Activated CD8-positive, alpha-beta memory T cell treated with anti-CD3 and anti-CD28 coated beads for 1 hour (primary cell): ENCODE measurements around the gene SLC17A9.
"Not testable (repeated sequence)": the region's sequence is repeated elsewhere in the genome, so short reads cannot be mapped to it uniquely, and the experiment has no call there.

Source experiments
- DNase-seq, 2 donors: peaks; one replicate each; pipeline ENCODE4 v3.0.0-alpha.2; 2020; ENCODE audit warnings: low read depth in 1 of 2; ENCODE audit errors: extremely low read depth in 1 of 2

Gene SLC17A9

DNA sequence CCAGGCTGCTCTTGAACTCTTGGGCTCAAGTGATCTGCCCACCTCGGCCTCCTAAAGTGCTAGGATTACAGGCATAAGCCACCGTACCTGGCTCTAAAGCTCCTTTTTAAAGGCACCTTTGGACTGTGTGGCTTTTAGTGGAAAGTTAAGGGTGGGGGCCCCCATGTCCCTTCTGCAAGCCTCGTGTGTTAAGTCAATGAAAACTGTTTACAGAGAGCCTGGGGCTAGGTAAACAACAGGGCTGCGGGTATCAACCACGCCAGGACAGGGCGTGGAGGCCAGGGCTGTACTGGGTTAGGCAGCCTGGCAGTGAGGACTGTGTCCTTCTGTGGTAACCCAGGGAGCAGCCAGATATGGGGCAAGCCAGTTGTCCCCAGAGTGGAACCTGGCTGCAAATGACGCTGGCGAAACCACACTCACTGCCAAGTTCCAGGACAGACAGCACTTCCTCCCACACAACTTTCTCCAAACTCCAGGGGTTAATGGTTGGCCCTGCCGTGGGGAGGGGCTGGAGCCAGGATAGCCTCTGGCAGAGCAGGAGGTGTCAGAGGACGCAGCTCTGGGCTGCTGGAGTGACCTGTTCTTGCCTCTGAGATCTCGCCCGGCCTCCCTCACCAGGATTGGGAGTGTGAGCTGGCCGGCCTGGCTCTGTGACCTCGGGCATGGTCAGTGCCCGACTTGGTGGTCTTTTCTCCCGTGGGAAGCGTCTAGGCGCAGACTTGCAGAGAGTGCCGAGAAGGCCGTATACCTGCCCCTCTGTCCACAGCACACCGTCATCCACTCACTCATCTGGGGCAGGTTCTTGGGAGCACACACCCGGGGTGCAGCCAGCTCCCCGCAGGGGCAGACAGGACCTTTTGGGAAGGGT, 3.2 kb downstream of the SLC17A9 start:
- DNase-seq: no peak

DNA sequence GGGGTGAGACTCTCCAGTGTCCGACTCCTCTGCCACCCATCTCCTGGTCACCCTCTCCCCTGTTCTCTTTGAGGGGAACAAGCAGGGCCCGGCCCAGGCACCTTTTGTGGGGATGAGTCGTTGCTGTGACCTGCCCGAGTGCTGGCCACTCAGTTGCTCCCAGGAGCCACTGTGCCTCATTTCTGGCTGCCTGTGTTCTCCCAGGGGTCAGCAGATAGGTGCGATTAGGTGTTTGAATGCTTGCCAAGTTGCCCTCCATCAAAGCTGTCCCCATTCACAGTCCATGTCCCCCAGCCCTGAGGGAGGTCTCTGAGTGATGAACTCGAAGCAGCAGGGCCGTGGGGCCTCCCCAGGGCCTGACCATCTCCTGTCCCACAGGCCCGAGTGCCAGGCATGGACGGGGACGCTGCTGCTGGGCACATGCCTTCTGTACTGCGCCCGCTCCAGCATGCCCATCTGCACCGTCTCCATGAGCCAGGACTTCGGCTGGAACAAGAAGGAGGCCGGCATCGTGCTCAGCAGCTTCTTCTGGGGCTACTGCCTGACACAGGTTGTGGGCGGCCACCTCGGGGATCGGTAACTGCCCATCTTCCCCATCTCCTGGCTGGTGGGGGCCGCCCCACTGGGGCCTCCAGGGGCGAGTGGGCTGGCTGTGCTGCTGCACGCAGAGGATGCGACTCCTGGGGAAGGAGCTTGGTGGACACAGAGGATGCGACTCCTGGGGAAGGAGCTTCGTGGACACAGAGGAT, 4.1 kb downstream of the SLC17A9 start:
- no peak for DNase-seq

DNA sequence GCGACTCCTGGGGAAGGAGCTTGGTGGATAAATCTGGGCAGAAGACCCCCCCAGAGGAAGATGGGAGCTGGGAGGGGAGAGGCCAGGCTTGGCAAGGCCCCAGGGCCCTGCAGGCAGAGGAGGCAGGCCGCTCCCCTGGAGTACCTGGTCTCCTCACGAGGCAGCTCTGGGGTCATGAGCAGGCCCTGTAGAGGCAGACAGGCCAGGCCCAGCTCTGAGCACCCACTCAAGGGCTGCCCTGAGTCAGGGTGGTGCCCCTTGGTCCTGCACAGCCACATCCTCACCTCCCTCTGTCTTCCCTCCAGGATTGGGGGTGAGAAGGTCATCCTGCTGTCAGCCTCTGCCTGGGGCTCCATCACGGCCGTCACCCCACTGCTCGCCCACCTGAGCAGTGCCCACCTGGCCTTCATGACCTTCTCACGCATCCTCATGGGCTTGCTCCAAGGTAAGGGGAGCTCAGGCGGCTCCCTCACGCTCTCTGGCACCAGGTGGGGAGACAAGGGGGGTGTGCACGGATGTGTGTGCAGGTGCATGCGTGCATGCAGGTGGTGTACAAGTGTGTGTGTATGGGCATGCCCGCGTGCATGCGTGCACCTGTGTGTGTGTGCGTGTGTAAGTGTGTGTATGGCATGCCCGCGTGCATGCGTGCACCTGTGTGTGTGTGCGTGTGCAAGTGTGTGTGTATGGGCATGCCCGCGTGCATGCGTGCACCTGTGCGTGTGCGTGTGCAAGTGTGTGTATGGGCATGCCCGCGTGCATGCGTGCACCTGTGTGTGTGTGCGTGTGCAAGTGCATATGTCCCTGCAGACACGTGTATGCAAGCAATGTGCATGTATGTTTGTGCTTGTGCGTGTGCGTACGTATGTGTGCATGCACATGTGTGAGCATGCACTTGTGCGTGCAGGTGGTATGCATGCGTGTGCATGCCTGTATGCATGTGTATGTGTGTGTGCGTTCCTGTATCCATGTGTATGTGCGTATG, 4.9 kb downstream of the SLC17A9 start:
- DNase-seq: no peak

DNA sequence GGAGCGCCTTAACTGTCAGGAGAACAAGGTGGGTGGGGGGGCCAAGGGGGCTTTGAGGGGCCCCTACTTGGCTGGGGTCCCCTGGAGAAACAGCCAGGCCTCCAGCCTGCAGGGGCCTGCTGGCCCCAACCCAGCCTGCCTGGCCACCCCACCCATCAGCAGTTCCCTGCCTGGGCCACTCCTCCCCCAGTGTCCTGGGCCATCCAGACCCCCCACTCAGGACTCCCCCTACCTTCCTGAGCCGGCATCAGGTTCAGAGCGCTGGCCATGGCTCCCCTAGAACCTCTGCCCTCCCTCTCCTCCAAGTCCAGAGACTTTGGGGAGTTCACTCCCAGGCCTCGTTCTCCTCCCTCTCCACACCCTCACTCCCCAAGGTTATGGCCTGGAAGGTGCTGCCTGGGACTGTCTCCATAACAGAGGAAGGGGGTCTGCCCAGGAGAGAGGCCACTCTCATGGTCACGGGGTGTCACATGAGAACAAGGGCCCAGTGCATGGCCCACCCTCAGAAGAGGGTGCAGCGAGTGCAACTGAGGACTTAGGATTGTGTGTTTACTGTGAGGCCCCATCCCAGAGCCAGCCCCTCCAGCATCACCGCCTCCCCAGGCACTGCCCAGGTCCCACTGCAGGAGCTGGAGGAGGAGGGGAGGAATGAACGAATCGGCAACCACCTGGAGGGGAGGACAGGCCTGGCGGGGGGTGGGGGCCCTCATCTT, 6.0 kb downstream of the SLC17A9 start:
- DNase-seq: no peak

DNA sequence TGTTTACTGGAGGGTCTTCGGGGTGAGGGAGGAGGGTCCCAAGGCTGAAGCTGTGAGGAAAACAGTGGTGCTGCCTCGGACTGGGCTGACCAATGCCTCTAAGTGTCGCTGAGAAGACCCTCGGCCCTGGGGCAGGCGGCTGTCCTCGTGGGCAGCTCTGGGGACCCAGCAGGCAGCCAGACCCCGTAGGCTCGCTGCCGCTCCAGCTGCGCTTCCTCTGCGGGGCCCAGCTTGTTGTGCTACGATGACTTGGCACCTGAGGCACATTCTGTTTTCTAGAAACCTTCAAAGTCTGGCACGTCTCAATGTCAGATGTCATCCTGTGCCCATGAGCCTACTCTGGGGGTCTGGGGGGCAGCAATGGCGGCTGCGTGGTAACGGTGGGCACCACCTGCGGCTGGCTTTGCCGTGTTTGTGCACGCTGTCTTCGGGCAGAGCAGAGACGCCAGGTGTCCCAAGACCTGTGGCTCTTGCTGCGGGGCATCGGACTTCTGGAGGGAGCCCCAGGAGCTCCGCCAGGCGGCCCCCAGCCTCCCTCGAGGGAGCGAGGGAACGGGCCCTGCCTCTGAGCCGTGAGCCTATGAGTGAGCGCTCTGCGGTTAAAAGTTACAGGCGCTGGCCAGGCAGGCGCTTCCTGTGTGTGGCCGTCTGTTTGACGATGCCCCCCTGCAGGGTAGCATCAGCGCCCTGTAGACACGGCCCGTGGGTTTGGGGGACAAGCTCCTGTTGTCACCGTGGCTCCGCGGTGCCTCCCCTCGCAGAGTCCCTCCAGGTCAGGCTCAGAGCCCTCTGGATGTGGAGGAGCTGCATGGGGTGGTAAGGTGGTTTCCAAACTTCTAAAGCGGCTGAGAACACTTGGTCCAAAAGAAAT, 6.8 kb downstream of the SLC17A9 start:
- DNase-seq: no peak

DNA sequence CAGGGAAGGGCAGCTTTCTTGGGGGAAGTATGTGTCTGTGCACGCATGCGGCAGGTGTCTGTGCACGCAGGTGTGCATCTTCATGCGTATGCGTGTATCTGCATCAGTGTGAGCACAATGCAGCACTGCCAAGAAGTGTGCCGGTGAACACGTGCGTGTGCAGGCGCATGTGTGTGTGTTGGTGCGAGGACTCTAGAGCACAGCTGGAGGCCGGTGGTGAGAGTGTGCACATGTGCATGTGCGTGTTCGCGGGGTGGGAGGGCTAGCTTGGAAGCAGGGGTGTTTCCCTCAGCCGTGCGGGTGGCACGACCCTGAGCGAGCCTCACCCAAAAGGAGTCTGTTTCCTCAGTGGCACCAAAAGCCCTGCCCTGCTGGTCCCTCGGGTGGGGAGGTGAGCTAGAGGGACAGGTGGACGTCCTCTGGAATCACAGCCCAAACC, 7.5 kb downstream of the SLC17A9 start:
- DNase-seq: no peak

DNA sequence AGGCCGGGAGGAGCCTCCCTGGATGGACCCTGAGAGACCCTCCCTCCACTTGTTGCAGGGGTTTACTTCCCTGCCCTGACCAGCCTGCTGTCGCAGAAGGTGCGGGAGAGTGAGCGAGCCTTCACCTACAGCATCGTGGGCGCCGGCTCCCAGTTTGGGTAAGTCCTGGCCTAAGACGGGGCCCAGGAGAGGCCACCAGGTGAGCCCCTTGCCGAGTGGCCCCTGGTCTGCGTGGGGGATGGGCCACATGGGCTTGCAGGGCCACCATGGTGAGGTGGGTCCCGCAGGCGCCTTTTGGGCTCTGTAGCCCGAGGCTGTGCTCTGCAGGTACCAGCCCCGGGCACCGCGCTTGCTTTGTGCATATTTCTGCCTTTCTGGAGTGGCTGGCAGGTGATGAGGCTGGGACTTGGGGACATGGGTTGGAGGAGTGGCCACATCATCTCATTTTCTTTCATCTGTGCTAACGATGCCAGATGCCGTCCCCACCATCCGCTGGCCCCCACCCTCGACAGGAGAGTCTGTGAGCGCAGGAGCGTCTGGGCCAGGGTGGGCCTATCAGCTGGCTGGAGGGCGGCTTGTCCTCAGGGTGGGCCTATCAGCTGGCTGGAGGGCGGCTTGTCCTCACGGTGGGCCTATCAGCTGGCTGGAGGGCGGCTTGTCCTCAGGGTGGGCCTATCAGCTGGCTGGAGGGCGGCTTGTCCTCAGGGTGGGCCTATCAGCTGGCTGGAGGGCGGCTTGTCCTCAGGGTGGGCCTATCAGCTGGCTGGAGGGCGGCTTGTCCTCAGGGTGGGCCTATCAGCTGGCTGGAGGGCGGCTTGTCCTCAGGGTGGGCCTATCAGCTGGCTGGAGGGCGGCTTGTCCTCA, 8.2 kb downstream of the SLC17A9 start:
- not testable (repeated sequence) for DNase-seq

DNA sequence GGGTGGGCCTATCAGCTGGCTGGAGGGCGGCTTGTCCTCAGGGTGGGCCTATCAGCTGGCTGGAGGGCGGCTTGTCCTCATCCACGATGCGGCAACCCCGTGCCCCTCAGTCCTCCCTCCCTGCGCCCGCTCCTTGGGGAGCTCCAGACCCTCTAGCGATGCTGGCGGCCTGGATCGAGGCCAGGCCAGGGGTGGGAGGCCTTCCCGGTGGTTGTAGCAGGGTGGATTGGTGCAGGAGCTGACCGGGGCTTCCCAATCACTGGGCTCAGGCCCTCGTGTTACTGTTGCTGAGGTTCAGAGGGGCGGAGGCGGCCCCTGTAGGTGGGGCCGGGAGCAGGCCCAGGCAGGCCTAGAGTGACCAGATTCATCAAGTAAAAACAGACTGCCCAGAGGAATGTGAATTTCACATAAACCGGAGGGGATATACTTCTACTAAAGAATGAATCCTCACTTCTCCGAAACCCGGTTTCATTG, 8.8 kb downstream of the SLC17A9 start:
- DNase-seq: no peak

DNA sequence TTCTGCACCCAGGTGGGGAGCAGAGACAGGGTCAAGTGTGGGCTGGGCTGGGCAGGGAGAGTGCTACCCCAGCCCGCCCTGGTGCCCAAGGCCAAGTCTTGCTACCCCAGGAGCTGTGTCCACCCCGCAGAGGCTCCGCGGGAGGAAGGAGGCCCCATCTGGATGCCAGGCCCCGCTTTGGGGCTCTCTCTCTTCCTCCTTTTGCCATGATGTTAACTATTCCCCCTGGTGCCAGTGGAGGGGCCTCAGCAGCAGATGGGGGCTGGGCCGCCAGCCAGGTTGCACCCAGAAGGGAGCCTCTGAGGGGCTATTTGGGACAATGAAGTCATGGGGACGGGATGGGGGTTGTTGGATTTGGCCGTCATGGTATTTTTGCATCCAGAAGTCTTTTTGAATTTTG, 9.3 kb downstream of the SLC17A9 start:
- no peak for DNase-seq

DNA sequence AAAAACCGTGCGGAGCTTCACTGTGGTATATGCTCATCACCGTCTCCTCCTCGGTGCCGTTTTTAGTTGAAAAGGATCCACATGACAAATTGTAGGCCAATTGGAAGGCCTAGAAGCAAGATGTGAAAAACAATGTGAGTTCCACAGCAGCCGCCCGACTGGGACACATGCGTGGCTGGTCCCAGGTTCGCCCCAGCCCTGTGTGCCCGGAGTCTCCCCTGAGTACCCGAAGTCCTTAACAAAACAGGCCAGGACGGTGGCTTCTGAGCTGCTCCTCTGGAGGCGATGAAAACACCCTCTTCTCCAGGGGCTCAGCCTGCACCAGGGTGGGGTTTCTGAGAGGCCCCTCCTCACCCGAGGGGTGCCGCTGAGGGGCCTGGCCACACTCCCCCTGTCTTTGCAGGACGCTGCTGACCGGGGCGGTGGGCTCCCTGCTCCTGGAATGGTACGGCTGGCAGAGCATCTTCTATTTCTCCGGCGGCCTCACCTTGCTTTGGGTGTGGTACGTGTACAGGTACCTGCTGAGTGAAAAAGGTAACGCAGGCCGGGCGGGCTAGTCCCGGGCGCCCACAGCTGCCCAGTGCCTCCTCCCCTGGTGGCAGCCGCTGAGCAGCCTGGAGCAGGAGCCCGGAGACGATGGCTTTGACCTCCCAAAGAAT, 9.8 kb downstream of the SLC17A9 start:
- DNase-seq: no peak

DNA sequence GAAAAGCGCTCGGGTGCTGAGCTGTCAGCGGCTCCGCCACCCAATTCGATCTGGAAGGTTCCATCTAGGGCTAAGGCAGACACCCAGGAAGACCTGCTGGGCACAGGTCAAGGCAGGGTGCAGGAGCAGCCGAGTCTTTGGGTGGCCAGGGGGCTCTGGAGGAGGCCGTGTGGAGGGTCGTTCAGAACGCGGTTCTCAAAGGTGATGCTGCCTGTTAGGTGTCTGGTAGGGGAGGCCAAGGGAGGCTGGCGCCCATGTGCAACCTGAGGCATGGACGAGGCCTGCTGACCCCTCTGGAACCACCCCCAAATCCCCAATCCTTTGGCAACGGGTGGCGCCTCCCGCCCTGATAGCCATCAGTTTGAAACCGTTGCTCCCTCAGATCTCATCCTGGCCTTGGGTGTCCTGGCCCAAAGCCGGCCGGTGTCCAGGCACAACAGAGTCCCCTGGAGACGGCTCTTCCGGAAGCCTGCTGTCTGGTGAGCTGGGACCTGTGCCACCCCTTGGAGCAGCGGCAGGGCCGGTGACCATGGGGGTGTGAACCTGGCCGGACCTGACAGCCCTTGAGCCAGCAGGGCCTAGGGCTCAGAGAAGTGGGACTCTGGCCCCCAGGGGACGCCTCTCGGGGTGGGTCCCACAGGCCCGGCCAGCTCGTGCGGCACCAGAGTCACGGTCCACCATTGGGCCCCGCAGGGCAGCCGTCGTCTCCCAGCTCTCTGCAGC, 10.5 kb downstream of the SLC17A9 start:
- no peak for DNase-seq

DNA sequence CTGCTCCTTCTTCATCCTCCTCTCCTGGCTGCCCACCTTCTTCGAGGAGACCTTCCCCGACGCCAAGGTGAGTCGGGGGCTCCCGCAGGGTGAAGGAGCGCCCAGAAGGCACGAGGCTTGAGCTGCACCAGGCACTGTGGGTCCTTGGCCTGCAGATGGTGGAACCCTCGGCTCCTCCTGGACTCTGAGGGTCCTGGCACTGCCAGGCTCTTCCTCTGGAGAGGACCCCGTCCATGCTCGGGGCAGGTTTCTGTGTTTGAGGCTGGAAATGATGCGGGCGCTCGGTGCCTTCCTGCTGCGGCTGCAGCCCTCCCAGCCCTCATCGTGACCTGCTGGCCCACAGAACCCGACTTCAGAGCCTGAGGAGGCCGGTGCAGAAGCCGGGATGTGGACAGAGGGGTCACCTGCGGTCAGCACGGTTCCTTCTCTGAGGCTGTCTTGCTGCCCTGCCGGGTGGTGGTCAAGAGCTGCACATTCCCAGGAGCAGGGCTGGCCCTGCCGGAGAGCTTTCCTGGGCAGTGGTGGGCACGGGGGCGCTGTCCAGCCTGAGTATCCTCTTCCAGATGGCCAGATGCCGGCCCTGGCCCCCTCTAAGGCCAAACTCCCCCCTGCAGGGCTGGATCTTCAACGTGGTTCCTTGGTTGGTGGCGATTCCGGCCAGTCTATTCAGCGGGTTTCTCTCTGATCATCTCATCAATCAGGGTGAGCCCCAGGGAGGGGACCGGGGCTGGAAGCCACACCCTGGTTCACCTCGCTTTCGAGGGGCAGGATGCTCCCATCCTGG, 11.3 kb downstream of the SLC17A9 start:
- no peak for DNase-seq

DNA sequence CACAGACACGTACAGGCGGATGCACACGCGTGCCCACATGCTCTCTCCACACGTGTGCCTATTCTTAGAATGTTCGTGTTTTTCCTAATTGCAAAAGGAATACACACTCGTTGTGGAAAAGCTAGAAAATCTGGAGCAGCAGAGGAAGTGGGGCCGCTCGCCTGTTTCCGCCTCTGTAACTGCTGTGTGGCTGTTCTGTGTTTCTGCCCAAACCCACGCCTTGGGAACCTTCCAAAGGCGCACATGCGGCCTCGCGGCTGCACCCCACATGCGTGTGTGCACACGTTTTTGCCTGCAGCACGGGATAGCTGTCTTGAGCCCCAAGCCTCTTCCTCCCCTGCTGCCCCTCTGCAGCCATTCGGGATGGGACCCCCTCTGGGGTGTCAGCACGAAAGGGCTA, 12.2 kb downstream of the SLC17A9 start:
- DNase-seq: no peak

DNA sequence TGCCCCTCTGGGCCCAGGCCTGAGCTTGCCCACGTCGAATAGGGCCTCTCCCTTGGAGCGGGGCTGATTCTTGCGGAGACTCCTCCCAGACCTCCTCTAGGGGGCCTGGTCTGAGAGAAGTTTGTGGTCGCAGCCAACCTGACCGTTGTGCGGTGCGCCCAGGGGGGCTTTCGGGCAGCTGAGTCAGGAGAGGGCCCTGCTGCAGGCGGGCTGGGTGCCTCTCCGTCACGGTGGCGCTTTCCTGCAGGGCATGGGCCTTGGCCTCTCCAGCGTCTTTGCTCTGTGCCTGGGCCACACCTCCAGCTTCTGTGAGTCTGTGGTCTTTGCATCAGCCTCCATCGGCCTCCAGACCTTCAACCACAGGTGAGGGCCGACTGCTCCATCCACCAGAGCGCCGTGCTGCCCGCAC, 12.9 kb downstream of the SLC17A9 start:
- no peak for DNase-seq

DNA sequence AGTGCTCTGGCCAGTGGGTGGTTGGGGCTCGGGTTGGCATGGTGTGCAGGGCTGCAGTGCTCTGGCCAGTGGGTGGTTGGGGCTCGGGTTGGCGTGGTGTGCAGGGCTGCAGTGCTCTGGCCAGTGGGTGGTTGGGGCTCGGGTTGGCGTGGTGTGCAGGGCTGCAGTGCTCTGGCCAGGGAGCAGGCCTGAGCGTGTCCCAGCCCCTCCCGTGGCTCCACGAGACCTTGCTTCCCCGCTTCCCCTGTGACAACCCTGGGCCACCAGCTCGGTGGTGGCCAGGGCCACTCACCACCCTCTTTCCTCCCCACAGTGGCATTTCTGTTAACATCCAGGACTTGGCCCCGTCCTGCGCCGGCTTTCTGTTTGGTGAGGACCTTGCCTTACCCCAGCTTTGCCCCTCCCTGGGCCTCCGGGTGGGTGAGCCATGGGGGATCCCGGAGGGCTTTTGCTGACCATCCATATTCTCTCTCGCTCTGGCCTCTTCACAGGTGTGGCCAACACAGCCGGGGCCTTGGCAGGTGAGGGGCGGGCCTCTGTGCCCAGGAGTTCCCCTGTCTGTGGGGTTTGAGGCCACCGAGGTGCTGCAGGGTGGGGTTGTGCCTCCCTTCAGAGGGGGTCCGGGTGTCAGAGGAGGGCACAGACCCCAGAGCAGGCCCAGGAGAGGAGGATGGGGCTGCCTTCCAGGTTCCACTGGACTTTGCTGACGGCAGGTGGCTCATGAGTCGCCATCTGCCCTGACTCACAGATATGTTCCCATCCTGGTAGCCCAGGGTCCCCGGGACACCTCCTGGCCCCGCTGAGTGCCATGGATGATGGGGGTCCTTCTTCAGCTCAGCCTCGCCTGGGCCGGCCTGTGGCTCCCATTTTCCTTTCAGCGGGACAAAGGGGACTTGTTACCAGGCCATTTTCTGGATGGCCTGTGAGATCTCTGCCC, 14.0 kb downstream of the SLC17A9 start:
- DNase-seq: no peak
